ENCODE results near the gene EFHD2.

DNA sequence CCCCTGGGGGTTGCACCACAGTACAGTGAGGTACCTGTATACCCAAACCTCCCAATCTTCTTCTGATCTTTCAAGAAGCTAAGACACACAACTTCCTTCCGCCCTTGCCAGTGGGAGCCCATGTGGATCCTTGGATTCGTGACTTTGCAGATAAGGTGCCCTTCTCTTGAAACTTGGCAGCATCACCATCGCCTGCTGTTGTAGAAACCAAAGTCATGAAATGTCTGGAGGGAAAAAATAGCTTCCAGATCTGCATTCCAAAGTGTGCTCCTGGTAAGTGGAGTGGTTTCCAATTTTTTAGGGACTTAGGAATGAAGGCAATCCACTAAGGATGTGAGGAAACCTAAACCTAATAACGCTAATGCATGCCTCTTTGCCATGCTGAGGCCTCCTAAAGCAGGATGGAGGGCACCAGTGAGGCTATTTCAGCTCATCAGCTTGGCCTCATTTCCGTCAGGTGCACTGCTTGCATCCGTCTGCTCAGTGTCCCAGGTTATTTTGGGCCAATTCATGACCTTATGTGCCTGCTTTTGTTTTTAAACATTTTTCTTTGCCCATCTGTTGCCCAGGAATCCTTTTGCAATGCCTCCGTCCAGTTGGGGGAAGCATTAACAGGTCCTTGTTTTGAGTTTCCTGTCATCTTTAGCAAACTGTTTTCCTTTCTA is 8.2 kb upstream of the EFHD2 start:
- TF ChIP-seq, protein P1, sequence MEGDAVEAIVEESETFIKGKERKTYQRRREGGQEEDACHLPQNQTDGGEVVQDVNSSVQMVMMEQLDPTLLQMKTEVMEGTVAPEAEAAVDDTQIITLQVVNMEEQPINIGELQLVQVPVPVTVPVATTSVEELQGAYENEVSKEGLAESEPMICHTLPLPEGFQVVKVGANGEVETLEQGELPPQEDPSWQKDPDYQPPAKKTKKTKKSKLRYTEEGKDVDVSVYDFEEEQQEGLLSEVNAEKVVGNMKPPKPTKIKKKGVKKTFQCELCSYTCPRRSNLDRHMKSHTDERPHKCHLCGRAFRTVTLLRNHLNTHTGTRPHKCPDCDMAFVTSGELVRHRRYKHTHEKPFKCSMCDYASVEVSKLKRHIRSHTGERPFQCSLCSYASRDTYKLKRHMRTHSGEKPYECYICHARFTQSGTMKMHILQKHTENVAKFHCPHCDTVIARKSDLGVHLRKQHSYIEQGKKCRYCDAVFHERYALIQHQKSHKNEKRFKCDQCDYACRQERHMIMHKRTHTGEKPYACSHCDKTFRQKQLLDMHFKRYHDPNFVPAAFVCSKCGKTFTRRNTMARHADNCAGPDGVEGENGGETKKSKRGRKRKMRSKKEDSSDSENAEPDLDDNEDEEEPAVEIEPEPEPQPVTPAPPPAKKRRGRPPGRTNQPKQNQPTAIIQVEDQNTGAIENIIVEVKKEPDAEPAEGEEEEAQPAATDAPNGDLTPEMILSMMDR (IDR thresholded peaks at IDR 0.05), result no peak
- TF ChIP-seq POLR2A (IDR thresholded peaks at IDR 0.05; ENCODE audit: low read depth), result no peak
- TF ChIP-seq POLR2AphosphoS5 (IDR thresholded peaks at IDR 0.05), result no peak

All from esophagus muscularis mucosa (tissue), 3 donors.